ENCODE data around the gene SLX4IP.

SLX4IP gene

DNA sequence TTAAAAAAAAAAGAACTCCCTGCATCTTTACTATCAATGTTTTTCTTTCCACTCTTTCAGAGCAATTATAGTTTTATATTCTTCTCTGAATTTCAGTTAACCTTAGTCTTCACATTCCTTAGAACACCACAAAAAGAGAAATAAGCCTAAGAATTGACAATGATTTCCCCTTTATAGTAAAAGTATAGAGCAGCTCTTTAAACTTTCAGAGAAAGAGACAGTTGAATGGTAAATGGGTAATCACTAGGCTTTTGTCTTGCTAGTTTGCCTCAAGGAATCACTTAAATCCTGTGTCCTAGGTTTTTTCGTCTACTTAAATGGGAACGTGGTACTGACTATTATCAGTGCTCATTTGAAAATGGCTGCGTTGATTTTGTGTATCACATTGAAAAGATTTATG is 31.8 kb downstream of the SLX4IP start:
- no peak for DNase-seq (ENCODE audit: low spot score)

- peak; percentile 31 for DNase-seq (ENCODE audit: low spot score)
Measured at GRCh38 chr20:10467681-10468339, 32.7 kb downstream of the SLX4IP start.

DNA sequence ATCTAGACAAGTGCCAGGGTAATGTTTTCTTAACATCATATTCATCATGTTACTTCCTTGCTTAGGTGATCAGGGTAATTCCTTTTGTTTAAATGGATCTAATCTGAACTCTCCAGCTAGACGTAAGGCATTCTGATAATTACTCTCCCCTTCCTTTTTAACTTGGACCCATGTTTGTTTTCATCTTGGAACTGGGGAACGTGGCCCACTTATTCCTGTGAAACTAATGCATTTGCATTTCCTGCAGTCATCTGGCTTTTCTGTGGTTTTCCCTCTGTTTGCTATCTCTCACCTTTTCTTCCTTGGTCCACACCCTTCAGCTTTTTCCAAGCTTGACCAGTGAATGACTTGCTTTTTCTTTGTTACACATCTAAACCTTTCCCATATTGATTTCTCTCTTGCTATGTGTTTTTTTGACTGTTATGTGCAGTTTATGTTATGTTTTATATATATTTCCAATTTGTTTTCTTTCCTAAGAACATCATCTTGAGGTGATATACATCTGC is 33.3 kb downstream of the SLX4IP start:
- DNase-seq (ENCODE audit: low spot score), result no peak

GRCh38 chr20:10469056-10469455 is 34.0 kb downstream of the SLX4IP start:
- DNase-seq (ENCODE audit: low spot score), result no peak

DNA sequence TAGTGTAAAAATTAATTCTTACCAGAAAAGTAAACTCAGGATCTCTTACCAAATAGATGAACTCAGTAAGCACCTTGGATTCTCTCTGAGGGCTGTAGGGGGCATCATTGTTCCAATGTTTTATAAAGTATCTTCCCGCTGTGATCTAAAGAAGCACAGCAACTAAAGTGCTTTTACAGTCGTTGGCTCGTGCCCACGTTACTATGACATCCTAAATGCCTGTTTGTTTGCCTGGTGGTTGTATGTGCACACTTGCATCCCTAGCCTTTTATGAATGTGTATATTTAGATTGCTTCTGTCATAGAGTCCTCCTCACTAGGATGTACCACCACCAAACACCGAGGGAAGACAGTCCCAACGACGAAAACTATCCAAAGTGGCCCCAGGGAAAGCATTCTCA is 34.5 kb downstream of the SLX4IP start:
- DNase-seq (ENCODE audit: low spot score), result peak; percentile 76

DNA sequence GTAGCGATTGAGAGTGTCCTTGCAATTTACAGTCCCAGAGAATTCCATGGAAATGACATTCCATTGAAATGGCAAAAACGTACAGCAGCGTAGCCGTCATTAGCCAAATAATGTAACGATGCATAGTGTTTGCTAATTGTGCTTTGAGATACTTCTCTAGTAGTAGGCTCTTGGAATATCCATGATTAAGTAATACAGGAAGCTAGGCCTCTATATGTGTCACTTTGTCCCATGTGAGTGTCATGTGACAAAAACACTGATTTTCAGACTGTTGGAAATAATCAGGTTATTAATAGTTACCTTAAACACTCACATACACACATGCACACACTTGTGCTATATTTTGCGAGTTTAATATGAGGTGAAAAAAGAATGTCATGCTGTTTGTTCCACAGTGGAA is 35.2 kb downstream of the SLX4IP start:
- no peak for DNase-seq (ENCODE audit: low spot score)

DNA sequence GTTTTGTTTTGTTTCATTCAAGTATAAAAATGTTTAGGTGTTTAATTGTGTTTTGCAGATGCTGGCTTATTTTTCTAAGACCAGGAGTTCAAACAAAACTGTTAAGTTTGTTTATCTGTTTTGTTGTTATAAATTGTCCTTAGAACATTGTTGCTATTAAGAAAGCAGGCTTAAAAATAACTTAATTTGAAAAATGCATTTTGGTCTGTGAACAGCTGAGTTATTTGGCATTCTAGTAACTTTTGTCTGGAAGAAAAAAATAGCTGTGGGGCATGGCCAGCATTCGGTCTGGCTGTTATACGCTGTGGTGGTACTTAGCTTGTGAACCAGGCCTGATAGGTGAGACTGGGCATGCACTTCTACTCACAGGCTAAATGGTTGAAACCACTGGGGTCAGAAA is 37.8 kb downstream of the SLX4IP start:
- no peak for DNase-seq (ENCODE audit: low spot score)

GRCh38 chr20:10474606-10475184 is 39.6 kb downstream of the SLX4IP start:
- no peak for DNase-seq (ENCODE audit: low spot score)

- no peak for DNase-seq (ENCODE audit: low spot score)
Measured at GRCh38 chr20:10475225-10475624, 40.1 kb downstream of the SLX4IP start.

DNA sequence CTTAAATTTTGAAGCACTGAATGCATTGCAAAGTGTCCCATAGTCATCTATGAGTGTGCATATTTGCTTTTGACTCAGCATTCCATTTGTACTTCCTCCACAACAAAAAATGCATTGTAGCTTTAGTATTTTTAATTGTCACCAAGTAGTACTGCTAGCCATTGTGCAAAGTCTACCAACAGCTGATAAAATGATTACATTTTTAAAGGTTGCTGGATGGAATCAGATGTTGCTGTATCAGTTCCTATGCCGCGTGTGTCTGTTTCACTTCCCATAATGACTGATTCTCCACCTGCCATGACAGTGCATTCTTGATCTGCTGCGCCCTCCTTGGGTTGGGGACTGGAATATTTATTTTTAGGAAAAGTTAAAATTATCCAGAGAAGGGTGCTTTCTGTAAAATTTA is 41.2 kb downstream of the SLX4IP start:
- peak; percentile 40 for DNase-seq (ENCODE audit: low spot score)

DNA sequence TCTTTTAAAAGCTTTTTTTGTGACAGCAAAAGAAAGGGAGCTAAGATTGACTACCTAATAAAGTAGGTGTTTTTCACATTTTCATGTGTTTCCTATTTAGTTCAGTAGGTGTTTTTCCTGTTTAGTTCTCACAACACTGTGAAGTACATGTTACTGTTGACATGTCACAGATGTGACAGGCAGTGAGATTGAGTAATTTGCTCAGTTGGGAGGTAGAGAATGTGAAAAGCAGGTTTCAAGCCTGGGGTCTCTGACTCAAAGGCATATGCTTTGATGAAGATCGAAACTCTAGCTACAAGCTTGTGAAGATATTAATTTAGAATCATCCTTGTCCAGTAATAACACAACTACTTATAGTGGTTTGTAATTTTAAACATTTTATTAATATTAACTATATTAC is 43.1 kb downstream of the SLX4IP start:
- no peak for DNase-seq (ENCODE audit: low spot score)

DNA sequence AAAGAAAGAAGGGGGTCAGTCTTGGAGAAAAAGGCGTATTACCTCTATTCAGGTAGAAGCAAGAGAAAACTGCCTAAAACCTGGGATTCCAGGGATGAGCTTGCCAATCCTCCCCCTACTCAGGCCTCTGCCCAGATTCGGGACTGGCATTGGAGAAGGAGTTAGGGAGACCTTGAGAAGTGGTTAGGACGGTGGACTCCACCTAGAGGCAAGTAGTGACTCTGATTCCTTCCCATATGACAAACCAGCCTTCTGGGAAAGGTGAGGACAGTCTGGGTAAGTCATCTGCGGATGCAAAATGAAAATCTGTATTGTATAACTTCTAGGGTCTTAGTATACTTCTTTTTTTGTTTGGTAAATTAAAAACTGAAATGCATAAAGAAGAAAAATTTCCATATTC is 43.8 kb downstream of the SLX4IP start:
- no peak for DNase-seq (ENCODE audit: low spot score)

GRCh38 chr20:10481676-10482075 is 46.6 kb downstream of the SLX4IP start:
- no peak for DNase-seq (ENCODE audit: low spot score)

GRCh38 chr20:10483691-10484090 is 48.6 kb downstream of the SLX4IP start:
- no peak for DNase-seq (ENCODE audit: low spot score)

DNA sequence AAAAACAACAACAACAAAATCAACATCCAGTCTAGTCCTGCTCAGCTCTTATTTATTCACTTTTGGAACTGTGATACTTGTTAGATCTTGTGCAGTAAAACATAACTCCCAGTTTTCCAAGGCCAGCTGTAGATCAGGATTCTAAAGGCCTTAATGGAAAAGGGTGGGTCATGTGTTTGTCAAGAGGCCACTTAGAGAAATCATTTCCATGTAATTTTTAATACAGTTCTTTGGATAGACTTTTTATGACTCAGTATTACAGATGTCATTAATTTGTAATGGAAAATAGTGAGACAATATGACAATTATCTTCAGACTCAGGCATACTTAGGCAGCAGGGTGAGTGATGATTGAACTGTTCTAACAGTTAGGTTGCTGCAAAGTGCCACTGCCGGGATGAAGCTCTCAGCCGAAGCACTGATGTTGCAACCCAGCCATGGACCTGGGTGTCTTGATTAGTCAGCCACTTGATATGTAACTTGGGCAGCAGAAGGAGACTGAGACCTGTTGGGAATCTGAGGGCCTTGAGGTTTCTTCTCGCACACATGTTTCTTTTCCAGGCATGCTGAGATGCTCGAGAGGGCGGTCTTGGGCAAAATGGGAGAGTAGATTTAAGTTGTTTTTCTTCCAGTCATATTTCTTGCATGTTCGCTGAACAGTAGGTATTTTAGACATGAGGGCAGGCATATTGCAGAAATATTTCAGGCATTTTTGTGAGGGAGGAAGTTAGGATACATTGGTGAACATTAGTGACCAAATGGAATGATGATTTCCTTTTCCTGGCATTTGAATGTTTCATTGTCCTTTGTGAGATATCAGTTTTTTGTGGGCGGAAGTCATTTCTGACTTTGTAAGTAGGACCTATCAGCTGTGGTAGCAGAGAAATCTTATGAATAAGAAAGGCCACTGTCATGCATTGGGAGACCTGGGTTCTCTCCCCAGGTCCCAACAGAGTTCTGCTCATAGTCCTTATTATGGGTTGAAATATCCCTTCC is 52.3 kb downstream of the SLX4IP start:
- no peak for DNase-seq (ENCODE audit: low spot score)

DNA sequence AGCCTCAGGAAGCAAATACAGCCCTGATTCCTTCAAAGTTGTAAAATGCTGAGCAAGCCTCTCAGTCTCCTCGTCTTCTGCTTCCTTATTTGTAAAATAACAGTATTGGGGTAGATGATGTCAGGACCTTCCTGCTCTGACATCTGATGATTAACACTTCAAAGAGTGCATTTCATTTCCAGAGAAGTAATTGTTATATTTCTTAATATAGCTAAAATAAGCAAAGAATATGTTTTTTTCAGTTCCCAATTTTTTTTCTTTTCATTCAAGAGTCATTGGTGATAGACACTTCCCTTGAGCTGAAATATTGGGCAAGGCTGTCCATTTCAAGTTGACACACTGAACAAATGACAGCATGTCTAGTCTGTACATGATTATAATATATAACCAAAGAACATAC is 53.4 kb downstream of the SLX4IP start:
- no peak for DNase-seq (ENCODE audit: low spot score)

DNA sequence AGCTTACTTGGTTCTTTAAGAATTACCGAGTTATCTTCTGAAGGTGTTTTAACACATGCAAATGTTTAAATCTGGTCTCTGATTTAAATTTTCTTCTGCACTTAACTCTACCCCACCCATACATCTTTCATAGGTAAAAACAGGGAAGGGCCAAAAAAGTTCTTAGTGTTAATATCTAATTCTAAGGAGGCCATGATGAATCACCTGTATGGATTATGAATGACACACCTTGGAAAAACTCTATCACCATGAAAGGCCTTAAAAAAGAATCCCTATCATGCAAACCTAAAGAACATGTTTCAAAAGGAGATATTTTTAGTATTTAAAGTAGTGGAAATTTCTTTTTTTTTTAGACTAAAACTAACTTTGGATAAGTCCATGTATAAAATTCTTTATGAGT is 54.7 kb downstream of the SLX4IP start:
- no peak for DNase-seq (ENCODE audit: low spot score)

DNA sequence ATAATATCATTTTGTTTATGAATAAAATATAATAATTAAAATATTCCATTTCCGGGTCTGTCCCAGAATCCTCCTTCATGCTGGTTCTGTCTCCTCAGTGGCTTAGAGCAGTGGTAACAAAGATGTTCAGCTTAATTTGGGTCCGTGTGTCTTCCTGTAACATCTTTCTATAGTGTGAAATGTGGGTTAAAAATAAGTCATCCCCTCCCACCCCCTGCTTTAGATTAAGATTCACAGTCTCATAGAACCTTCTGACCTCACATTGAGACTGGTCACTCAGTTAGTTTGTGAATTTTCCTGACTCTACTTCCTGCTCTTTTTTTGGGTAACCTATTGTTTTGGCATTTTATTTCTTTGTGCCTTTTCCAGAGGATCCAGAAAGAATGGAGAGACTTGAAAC is 55.2 kb downstream of the SLX4IP start:
- DNase-seq (ENCODE audit: low spot score), result no peak

GRCh38 chr20:10490706-10491105 is 55.6 kb downstream of the SLX4IP start:
- DNase-seq (ENCODE audit: low spot score), result no peak

DNA sequence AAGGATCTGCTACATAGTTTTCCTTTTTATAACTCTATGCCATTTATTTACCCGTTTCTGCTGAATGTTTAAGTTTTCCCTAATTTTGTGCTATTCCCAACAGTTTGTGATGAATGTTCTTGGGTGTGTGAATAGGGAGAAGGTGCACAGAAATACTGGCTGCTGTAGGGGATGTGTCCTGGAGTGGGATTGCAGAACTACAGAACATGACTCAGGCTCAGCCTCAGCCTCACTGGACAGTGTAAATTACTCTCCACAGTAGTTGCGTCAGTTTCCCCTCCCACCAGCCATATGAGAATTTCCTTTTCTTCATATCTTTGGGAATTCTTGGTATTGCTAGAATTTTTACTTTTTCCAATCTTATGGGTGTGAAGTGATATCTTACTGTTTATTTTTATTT is 57.0 kb downstream of the SLX4IP start:
- DNase-seq (ENCODE audit: low spot score), result peak; percentile 48

GRCh38 chr20:10492844-10493243 is 57.7 kb downstream of the SLX4IP start:
- DNase-seq (ENCODE audit: low spot score), result no peak

- DNase-seq (ENCODE audit: low spot score), result no peak
Measured at GRCh38 chr20:10495173-10495572, 60.1 kb downstream of the SLX4IP start.

DNA sequence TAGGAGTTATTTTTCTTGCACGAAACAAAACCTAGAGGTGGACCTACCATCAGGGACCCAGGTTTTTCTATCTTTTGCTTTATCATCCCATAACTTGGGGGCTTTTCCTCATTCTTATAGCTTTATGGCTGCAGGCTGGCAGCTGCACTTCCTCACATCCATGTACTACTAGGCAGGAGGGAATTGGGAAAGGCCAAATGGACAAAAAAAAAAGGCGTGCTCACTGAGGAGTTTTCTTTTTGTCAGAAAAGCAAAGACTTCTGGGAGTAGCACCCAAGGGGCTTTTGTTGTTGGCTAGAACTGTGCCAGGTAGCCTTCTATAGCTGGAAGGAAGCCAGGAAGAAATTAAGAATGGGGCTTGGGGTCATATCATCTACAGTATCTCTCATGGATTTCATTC is 61.4 kb downstream of the SLX4IP start:
- DNase-seq (ENCODE audit: low spot score), result no peak
